ENCODE data around the gene RAB33A. TPM values are rescaled to one million over a fixed set of nuclear protein-coding genes. Genes with fewer than 3 reads are reported as not detected.

The RAB33A gene
- total RNA-seq, 4 donors from 2014 or later: 0.65 TPM; not detected in 3

- DNase-seq (ENCODE audit: low spot score in 2 of 2): no peak
- intact Hi-C loops (cut with DNase I; ENCODE audit: low total_unique reads): no loop called here
- WGBS, 2 donors: 74 to 88% methylated on average over 8 of the region's 8 CpGs
- TF ChIP-seq CTCF (IDR thresholded peaks at IDR 0.05) (no peak), POLR2A (IDR thresholded peaks at IDR 0.05) (no peak)
- no peak overlapping the region for H3K4me3 ChIP-seq (ENCODE audit: low read depth, poor library complexity, severe bottlenecking)
Measured at GRCh38 chrX:130136961-130137360, 34.8 kb upstream of the RAB33A start.

- TF ChIP-seq CTCF (IDR thresholded peaks at IDR 0.05) (no peak), POLR2A (IDR thresholded peaks at IDR 0.05) (no peak)
- no peak overlapping the region for H3K4me3 ChIP-seq (ENCODE audit: low read depth, poor library complexity, severe bottlenecking)
- WGBS, 2 donors: 59 to 71% methylated on average over 3 of the region's 3 CpGs
- intact Hi-C loops (cut with DNase I; ENCODE audit: low total_unique reads): no loop called here
- no peak for DNase-seq (ENCODE audit: low spot score in 2 of 2)
Measured at GRCh38 chrX:130139474-130140201, 32.1 kb upstream of the RAB33A start.

GRCh38 chrX:130144509-130144908 is 27.3 kb upstream of the RAB33A start:
- whole genome bisulfite sequencing, 2 donors: 78 to 85% methylated on average over 3 of the region's 3 CpGs
- no peak for DNase-seq (ENCODE audit: low spot score in 2 of 2)
- TF ChIP-seq CTCF (IDR thresholded peaks at IDR 0.05): no peak
- no peak for TF ChIP-seq POLR2A (IDR thresholded peaks at IDR 0.05)
- H3K4me3 ChIP-seq (ENCODE audit: low read depth, poor library complexity, severe bottlenecking): no peak overlapping the region
- intact Hi-C loops (cut with DNase I; ENCODE audit: low total_unique reads): no loop called here

- no peak for TF ChIP-seq POLR2A (IDR thresholded peaks at IDR 0.05)
- TF ChIP-seq CTCF (IDR thresholded peaks at IDR 0.05): no peak
- no peak for DNase-seq (ENCODE audit: low spot score in 2 of 2)
- 85 to 95% methylated on average over 4 of the region's 4 CpGs for WGBS, 2 donors
- no peak overlapping the region for H3K4me3 ChIP-seq (ENCODE audit: low read depth, poor library complexity, severe bottlenecking)
- intact Hi-C loops (cut with DNase I; ENCODE audit: low total_unique reads): no loop called here
Measured at GRCh38 chrX:130145123-130145522, 26.6 kb upstream of the RAB33A start.

GRCh38 chrX:130147631-130148030 is 24.1 kb upstream of the RAB33A start:
- no peak for TF ChIP-seq POLR2A (IDR thresholded peaks at IDR 0.05)
- no peak for TF ChIP-seq CTCF (IDR thresholded peaks at IDR 0.05)
- no peak overlapping the region for H3K4me3 ChIP-seq (ENCODE audit: low read depth, poor library complexity, severe bottlenecking)
- no peak for DNase-seq (ENCODE audit: low spot score in 2 of 2)
- 79 to 80% methylated on average over 5 of the region's 5 CpGs for WGBS, 2 donors
- intact Hi-C loops (cut with DNase I; ENCODE audit: low total_unique reads): no loop called here

GRCh38 chrX:130155564-130155963 is 16.2 kb upstream of the RAB33A start:
- 43 to 60% methylated on average over 2 of the region's 2 CpGs for WGBS, 2 donors
- TF ChIP-seq CTCF (IDR thresholded peaks at IDR 0.05) (no peak), POLR2A (IDR thresholded peaks at IDR 0.05) (no peak)
- DNase-seq (ENCODE audit: low spot score in 2 of 2): no peak
- intact Hi-C loops (cut with DNase I; ENCODE audit: low total_unique reads): no loop called here
- H3K4me3 ChIP-seq (ENCODE audit: low read depth, poor library complexity, severe bottlenecking): no peak overlapping the region

Measured in lower leg skin (tissue), 4 donors.